ENCODE results near the gene SLC35F3.

DNA sequence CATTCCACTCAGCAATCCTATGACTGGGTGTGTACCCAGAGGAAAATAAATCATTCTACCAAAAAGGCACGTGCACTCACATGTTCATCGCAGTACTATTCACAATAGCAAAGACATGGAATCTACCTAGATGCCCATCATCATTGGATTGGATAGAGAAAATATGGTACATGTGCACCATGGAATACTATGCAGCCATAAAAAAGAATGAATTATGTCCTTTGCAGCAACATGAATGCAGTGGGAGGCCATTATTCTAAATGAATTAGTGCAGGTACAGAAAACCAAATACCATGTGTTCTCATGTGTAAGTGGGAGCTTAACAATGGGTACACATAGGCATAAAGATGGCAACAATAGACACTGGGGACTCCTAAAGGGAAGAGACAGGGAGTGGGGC lies 39.9 kb upstream of the SLC35F3 start:
- no peak for TF ChIP-seq POLR2AphosphoS5 (IDR thresholded peaks at IDR 0.05)
- no peak for TF ChIP-seq POLR2A (IDR thresholded peaks at IDR 0.05)

Data from suprapubic skin (tissue), 4 donors.